ENCODE results near the gene ZNF776. TPM values are rescaled to one million over a fixed set of nuclear protein-coding genes. Genes with fewer than 3 reads are reported as not detected.
"Not testable (repeated sequence)": the region's sequence is repeated elsewhere in the genome, so short reads cannot be mapped to it uniquely, and the experiment has no call there.

Gene ZNF776
- 1 to 10 TPM; 2.2 to 4.4 (median 2.8) TPM for polyA plus RNA-seq

- H3K27ac ChIP-seq (ENCODE audit: low read depth, low read length) = no peak within 1 kb of the TSS
- 1 to 2% (median 1%) methylated on average over 50 to 51 of the region's 51 CpGs for WGBS, 3 donors
Measured at GRCh38 chr19:57746580-57747471, at the start of gene ZNF776. TSS of gene ZNF776 (plus strand) at chr19:57746815. CDS start at chr19:57747059, 244 bp downstream.

- 97 to 99% (median 98%) methylated on average over 6 of the region's 6 CpGs for WGBS, 3 donors
- no peak overlapping the region for H3K27ac ChIP-seq (ENCODE audit: low read depth, low read length)
Measured at GRCh38 chr19:57701625-57702024, 45.0 kb upstream of the ZNF776 start.

- 90 to 96% (median 94%) methylated on average over 1 of the region's 1 CpG for WGBS, 3 donors
- H3K27ac ChIP-seq (ENCODE audit: low read depth, low read length) = no peak overlapping the region
Measured at GRCh38 chr19:57706346-57706745, 40.3 kb upstream of the ZNF776 start.

- WGBS, 3 donors = 2 to 3% (median 2%) methylated on average over 52 to 53 of the region's 53 CpGs
- no peak within 1 kb of the TSS for H3K27ac ChIP-seq (ENCODE audit: low read depth, low read length)
Measured at GRCh38 chr19:57708641-57709361, 37.8 kb upstream of the ZNF776 start, which contains the start of gene ZNF154. TSS of gene ZNF154 (minus strand) at chr19:57709204. CDS start at chr19:57708971, 233 bp downstream.

GRCh38 chr19:57709616-57710015 is 37.0 kb upstream of the ZNF776 start:
- 45 to 71% (median 64%) methylated on average over 15 of the region's 15 CpGs for WGBS, 3 donors
- no peak overlapping the region for H3K27ac ChIP-seq (ENCODE audit: low read depth, low read length)

GRCh38 chr19:57712222-57712621 is 34.4 kb upstream of the ZNF776 start:
- WGBS, 3 donors = 63 to 68% (median 63%) methylated on average over 1 of the region's 1 CpG
- no peak overlapping the region for H3K27ac ChIP-seq (ENCODE audit: low read depth, low read length)

- no peak overlapping the region for H3K27ac ChIP-seq (ENCODE audit: low read depth, low read length)
Measured at GRCh38 chr19:57719424-57719823, 27.2 kb upstream of the ZNF776 start.

GRCh38 chr19:57719901-57720519 is 26.6 kb upstream of the ZNF776 start:
- 79 to 93% (median 90%) methylated on average over 4 of the region's 4 CpGs for WGBS, 3 donors
- H3K27ac ChIP-seq (ENCODE audit: low read depth, low read length) = no peak overlapping the region

GRCh38 chr19:57720878-57721277 is 25.7 kb upstream of the ZNF776 start:
- no peak overlapping the region for H3K27ac ChIP-seq (ENCODE audit: low read depth, low read length)
- 98% methylated on average over 10 of the region's 10 CpGs for WGBS, 3 donors

GRCh38 chr19:57738320-57738719 is 8.3 kb upstream of the ZNF776 start:
- WGBS, 3 donors = 2 to 9% (median 5%) methylated on average over 10 of the region's 10 CpGs

GRCh38 chr19:57738770-57739169 is 7.8 kb upstream of the ZNF776 start:
- not testable (repeated sequence) for H3K27ac ChIP-seq (ENCODE audit: low read depth, low read length)
- WGBS, 3 donors = 82 to 88% (median 85%) methylated on average over 7 of the region's 7 CpGs

More at GRCh38 chr19:57738320-57738719, 8.3 kb upstream of the ZNF776 start:
- H3K27ac ChIP-seq (ENCODE audit: low read depth, low read length) = not testable (repeated sequence)

- H3K27ac ChIP-seq (ENCODE audit: low read depth, low read length) = no peak overlapping the region
- WGBS, 3 donors = 32 to 45% (median 43%) methylated on average over 6 of the region's 6 CpGs
Measured at GRCh38 chr19:57747472-57747807, 825 bp downstream of the ZNF776 start.

GRCh38 chr19:57748029-57748428 is 1.4 kb downstream of the ZNF776 start:
- 96 to 98% (median 96%) methylated on average over 3 of the region's 3 CpGs for WGBS, 3 donors

GRCh38 chr19:57754091-57754673 is 7.6 kb downstream of the ZNF776 start:
- H3K27ac ChIP-seq (ENCODE audit: low read depth, low read length) = no peak overlapping the region
- WGBS, 3 donors = 97 to 98% (median 97%) methylated on average over 10 of the region's 10 CpGs

More at GRCh38 chr19:57748029-57748428, 1.4 kb downstream of the ZNF776 start:
- H3K27ac ChIP-seq (ENCODE audit: low read depth, low read length) = no peak overlapping the region

- WGBS, 3 donors = 85 to 98% (median 88%) methylated on average over 4 of the region's 4 CpGs
- no peak overlapping the region for H3K27ac ChIP-seq (ENCODE audit: low read depth, low read length)
Measured at GRCh38 chr19:57755031-57755430, 8.4 kb downstream of the ZNF776 start.

- WGBS, 3 donors = 96 to 99% (median 98%) methylated on average over 2 of the region's 2 CpGs
Measured at GRCh38 chr19:57757941-57758340, 11.3 kb downstream of the ZNF776 start.

GRCh38 chr19:57759096-57759495 is 12.5 kb downstream of the ZNF776 start:
- WGBS, 3 donors = 95 to 97% (median 96%) methylated on average over 2 of the region's 2 CpGs
- H3K27ac ChIP-seq (ENCODE audit: low read depth, low read length) = no peak overlapping the region

More at GRCh38 chr19:57757941-57758340, 11.3 kb downstream of the ZNF776 start:
- H3K27ac ChIP-seq (ENCODE audit: low read depth, low read length) = no peak overlapping the region

GRCh38 chr19:57769345-57770131 is 22.9 kb downstream of the ZNF776 start, which contains the start of gene ZNF586:
TSS of gene ZNF586 (plus strand) at chr19:57769676. CDS start at chr19:57769843, 167 bp downstream.
- 2 to 3% (median 3%) methylated on average over 56 to 61 of the region's 61 CpGs for WGBS, 3 donors
- no peak within 1 kb of the TSS for H3K27ac ChIP-seq (ENCODE audit: low read depth, low read length)

Data from adipose tissue (tissue), 3 donors.